ENCODE data around the gene EPHB2. TPM values are rescaled to one million over a fixed set of nuclear protein-coding genes. Genes with fewer than 3 reads are reported as not detected.

The EPHB2 gene
- total RNA-seq, 3 donors from 2014 or later = 22.7 to 76.7 (median 70.8) TPM

DNA sequence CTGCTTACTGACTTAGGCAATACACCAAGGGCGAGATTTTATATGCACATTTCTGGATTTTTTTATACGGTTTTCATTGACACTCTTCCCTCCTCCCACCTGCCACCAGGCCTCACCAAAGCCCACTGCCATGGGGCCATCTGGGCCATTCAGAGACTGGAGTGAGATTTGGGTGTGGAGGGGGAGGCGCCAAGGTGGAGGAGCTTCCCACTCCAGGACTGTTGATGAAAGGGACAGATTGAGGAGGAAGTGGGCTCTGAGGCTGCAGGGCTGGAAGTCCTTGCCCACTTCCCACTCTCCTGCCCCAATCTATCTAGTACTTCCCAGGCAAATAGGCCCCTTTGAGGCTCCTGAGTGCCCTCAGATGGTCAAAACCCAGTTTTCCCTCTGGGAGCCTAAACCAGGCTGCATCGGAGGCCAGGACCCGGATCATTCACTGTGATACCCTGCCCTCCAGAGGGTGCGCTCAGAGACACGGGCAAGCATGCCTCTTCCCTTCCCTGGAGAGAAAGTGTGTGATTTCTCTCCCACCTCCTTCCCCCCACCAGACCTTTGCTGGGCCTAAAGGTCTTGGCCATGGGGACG lies 204.1 kb downstream of the EPHB2 start:
- Histone ChIP-seq H3K36me3 (ENCODE audit: low read depth) (no peaks in the 10 kb centered on the region), H3K9me3 (no peaks in the 10 kb centered on the region), H3K4me1 (ENCODE audit: low read depth) (no peaks in the 10 kb centered on the region), H3K4me3 (no peak overlapping the region)
- ATAC-seq (no peak), DNase-seq (no peak)
- TF ChIP-seq CTCF (IDR thresholded peaks at IDR 0.05) = no peak
- intact Hi-C loops (cut with DNase I, micrococcal nuclease) = no loop called here

- DNase-seq = no peak
- no peak overlapping the region for H3K4me3 ChIP-seq
- ATAC-seq = no peak
- intact Hi-C loops (cut with DNase I, micrococcal nuclease) = no loop called here
- H3K36me3 ChIP-seq (ENCODE audit: low read depth) = no peaks in the 10 kb centered on the region
- no peaks in the 10 kb centered on the region for H3K9me3 ChIP-seq
- no peak for TF ChIP-seq CTCF (IDR thresholded peaks at IDR 0.05)
- no peaks in the 10 kb centered on the region for H3K4me1 ChIP-seq (ENCODE audit: low read depth)
Measured at GRCh38 chr1:22915231-22915630, 204.6 kb downstream of the EPHB2 start.

- H3K36me3 ChIP-seq (ENCODE audit: low read depth) = no peaks in the 10 kb centered on the region
- H3K4me3 ChIP-seq = no peak overlapping the region
- no peak for TF ChIP-seq CTCF (IDR thresholded peaks at IDR 0.05)
- ATAC-seq (no peak), DNase-seq (no peak)
- no peaks in the 10 kb centered on the region for H3K4me1 ChIP-seq (ENCODE audit: low read depth)
- intact Hi-C loops (cut with DNase I, micrococcal nuclease) = no loop called here
- H3K9me3 ChIP-seq = no peaks in the 10 kb centered on the region
Measured at GRCh38 chr1:22915816-22916470, 205.3 kb downstream of the EPHB2 start.

DNA sequence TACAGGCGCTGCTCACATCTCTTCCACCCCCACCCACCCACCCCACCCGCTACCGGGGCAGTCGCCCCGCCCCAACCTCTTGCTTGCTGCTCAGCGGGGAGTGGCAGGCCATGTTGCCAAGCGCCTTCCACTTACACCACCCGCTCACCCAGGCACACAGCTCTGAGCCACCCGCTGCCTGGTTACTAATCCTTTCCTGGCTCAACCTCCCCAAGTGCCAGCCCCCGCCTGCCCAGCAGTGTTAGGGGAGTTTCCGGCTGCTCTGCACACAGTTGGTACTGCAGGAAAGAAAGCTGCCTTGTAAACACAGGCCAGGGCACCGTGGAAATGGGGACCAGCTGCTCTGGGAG lies 205.8 kb downstream of the EPHB2 start:
- intact Hi-C loops (cut with DNase I, micrococcal nuclease) = no loop called here
- Histone ChIP-seq H3K36me3 (ENCODE audit: low read depth) (no peaks in the 10 kb centered on the region), H3K4me1 (ENCODE audit: low read depth) (no peaks in the 10 kb centered on the region), H3K9me3 (no peaks in the 10 kb centered on the region), H3K4me3 (no peak overlapping the region)
- DNase-seq = peak in 1 of 3 donors; percentile 33
- ATAC-seq = peak; percentile 50
- no peak for TF ChIP-seq CTCF (IDR thresholded peaks at IDR 0.05)

DNA sequence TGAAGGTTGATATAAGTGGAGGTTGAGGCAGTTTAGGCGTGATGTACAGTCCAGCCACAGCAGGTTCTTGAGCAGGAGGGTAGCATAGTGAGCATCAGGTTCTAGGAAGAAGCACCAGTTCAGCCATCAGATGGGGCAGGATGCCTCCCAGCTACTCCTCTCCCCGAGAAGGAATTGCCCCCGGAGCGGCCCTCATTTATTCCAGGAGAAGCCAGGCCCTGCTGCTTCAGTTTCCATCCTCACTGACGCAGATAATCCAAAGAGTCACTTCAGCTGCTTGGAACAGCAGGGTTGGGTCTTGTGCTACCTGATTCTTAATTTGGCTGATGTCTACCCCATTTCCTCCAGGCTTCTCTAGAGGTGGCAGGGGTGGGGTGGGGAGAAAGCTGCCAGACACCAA lies 207.3 kb downstream of the EPHB2 start:
- H3K4me3 ChIP-seq = no peak overlapping the region
- no peaks in the 10 kb centered on the region for H3K4me1 ChIP-seq (ENCODE audit: low read depth)
- ATAC-seq = no peak
- H3K36me3 ChIP-seq (ENCODE audit: low read depth) = no peaks in the 10 kb centered on the region
- no peak for DNase-seq
- no peak for TF ChIP-seq CTCF (IDR thresholded peaks at IDR 0.05)
- intact Hi-C loops (cut with DNase I, micrococcal nuclease) = no loop called here
- H3K9me3 ChIP-seq = no peaks in the 10 kb centered on the region
